ENCODE results near the gene LAP3.

The LAP3 gene

GRCh38 chr4:17583276-17583675, 6.3 kb downstream of the LAP3 start:
- CTCF ChIA-PET: interaction anchor here (0.6 kb wide), 1 partner anchor 225 kb away, joined by 3 read pairs; no protein-coding TSS in a partner anchor
- POLR2A ChIA-PET: no interaction called here

GRCh38 chr4:17583941-17584340, 6.9 kb downstream of the LAP3 start:
- ChIA-PET POLR2A (no interaction called here), CTCF (no interaction called here)
- no peak overlapping the region for H3K4me3 ChIP-seq (ENCODE audit: low read depth, low read length)
- TF ChIP-seq, protein P1, sequence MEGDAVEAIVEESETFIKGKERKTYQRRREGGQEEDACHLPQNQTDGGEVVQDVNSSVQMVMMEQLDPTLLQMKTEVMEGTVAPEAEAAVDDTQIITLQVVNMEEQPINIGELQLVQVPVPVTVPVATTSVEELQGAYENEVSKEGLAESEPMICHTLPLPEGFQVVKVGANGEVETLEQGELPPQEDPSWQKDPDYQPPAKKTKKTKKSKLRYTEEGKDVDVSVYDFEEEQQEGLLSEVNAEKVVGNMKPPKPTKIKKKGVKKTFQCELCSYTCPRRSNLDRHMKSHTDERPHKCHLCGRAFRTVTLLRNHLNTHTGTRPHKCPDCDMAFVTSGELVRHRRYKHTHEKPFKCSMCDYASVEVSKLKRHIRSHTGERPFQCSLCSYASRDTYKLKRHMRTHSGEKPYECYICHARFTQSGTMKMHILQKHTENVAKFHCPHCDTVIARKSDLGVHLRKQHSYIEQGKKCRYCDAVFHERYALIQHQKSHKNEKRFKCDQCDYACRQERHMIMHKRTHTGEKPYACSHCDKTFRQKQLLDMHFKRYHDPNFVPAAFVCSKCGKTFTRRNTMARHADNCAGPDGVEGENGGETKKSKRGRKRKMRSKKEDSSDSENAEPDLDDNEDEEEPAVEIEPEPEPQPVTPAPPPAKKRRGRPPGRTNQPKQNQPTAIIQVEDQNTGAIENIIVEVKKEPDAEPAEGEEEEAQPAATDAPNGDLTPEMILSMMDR (IDR thresholded peaks at IDR 0.05; ENCODE audit: insufficient read depth, low read length, missing control alignments): no peak
- no peak for DNase-seq (ENCODE audit: low read depth, low spot score)

More at GRCh38 chr4:17583276-17583675, 6.3 kb downstream of the LAP3 start:
- TF ChIP-seq, protein P1 (IDR thresholded peaks at IDR 0.05; ENCODE audit: insufficient read depth, low read length, missing control alignments): no peak
- DNase-seq (ENCODE audit: low read depth, low spot score): no peak
- H3K4me3 ChIP-seq (ENCODE audit: low read depth, low read length): no peak overlapping the region

DNA sequence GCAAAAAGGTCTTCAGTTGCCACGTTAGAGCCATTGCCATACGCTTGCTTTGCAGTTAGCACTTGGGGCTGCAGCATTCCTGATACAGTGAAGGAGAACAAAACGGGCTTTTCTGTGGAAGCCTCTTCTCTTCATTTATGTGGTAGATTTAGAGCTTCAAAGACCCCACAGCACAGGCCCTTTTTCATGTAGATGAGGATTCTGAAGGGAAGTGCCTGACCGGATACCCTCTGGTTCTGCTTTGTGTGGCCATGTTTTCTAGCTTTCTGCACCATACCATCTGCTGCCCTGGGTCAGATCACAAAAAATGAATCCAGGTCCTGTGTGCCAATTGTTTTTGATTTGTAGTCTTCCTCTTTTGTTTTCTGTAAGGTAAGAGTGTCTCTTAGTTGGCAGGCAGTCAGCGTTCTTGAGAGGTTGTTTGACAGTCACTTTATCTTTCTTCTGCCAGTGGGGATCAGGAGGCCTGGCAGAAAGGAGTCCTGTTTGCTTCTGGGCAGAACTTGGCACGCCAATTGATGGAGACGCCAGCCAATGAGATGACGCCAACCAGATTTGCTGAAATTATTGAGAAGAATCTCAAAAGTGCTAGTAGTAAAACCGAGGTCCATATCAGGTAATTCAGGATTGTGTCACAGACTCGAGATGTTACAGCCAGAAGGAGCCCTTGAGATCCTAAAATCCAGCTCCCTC, 7.7 kb downstream of the LAP3 start:
- CTCF ChIA-PET: interaction anchor here (0.6 to 1.2 kb wide), 3 partner anchors 13 to 36 kb away, joined by 3 to 4 read pairs (median 4); partner anchors contain the start of gene MED28
- no peak overlapping the region for H3K4me3 ChIP-seq (ENCODE audit: low read depth, low read length)
- POLR2A ChIA-PET: no interaction called here
- DNase-seq (ENCODE audit: low read depth, low spot score): no peak
- TF ChIP-seq, protein P1 (IDR thresholded peaks at IDR 0.05; ENCODE audit: insufficient read depth, low read length, missing control alignments): no peak

DNA sequence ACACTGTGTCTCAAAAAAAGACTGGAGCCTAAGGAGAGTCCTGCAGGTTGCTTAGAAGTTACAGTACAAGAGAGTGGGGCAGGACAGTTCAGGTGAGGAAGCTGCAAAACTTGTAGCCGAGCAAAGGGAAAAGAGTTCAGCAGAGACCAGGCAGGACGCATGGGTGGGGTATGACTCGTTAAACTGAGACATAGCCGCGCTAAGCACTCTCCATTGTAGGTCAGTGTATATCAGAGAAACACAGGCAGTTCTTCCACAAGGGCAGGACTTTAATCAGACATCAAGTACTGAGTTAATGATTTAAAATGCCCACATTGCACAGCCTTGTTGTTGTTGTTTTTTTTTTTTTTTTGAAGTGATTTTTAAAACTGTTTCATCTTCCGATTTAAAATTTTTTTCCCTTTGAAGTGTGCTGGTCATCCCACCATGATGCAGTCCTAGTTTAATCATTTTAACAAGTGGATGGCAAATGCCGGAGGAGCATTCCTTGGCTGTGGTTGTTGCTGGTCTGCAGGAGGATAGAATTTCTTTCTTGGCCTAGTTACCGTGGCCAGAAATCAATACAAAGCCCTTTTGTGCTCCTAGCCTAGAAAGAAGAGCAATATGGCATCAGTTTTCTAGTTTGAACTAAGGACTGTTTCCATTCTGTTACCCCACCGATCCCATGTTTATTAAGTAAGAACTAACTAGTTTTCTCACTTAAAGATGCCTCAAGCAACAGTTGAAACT, 10.3 kb downstream of the LAP3 start:
- TF ChIP-seq, protein P1 (IDR thresholded peaks at IDR 0.05; ENCODE audit: insufficient read depth, low read length, missing control alignments): no peak

DNA sequence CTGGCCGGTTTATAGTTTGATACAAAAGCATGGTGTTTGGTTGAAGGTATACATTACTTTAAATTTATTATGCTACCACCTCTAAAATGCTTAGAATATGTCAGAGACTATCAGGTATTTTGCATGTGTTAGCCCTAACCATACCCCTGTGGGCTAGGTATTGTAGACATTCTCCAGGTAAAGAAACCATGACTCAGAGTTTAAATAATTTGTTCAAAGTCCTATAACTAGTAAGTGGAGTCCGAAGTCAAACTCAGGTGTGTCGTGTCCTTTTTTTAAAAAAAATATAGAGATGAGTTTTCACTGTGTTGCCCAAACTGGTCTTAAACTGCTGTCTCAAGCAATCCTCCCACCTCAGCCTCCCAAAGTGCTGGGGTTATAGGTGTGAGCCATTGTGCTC, 12.4 kb downstream of the LAP3 start:
- CTCF ChIA-PET: no interaction called here
- H3K4me3 ChIP-seq (ENCODE audit: low read depth, low read length): no peak overlapping the region
- no peak for DNase-seq (ENCODE audit: low read depth, low spot score)
- POLR2A ChIA-PET: interaction anchor here (0.7 kb wide), 1 partner anchor 25 kb away, joined by 3 read pairs; the partner anchor contains the start of gene MED28
- TF ChIP-seq, protein P1 (IDR thresholded peaks at IDR 0.05; ENCODE audit: insufficient read depth, low read length, missing control alignments): no peak

More for the DNA sequence above, 10.3 kb downstream of the LAP3 start:
- POLR2A ChIA-PET: no interaction called here
- no peak overlapping the region for H3K4me3 ChIP-seq (ENCODE audit: low read depth, low read length)
- DNase-seq (ENCODE audit: low read depth, low spot score): no peak
- CTCF ChIA-PET: no interaction called here

- POLR2A ChIA-PET: no interaction called here
- H3K4me3 ChIP-seq (ENCODE audit: low read depth, low read length): no peak overlapping the region
- CTCF ChIA-PET: no interaction called here
- DNase-seq (ENCODE audit: low read depth, low spot score): no peak
- TF ChIP-seq, protein P1 (IDR thresholded peaks at IDR 0.05; ENCODE audit: insufficient read depth, low read length, missing control alignments): no peak
These were observed 18.5 kb downstream of the LAP3 start for GRCh38 chr4:17595471-17596005.
